ENCODE results near the gene PLCB1.

DNA sequence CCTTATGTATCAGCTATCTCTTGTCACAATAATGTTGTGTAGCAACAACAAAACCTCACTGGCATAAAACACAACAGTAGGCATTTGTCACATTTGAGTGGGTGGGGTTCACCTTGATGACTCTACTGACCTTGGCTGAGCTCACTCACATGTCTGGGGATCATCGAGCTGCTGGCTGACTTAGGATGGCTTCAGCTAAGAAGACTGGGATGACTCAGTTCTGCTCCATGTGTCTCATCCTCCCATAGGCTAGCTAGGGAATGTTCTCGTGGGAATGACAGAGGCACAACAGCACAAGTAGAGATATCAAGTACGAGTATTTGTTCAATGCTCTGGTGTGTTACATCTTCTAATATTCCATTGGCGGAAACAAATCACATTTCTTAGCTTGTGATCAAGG, 167.9 kb downstream of the PLCB1 start:
- TF ChIP-seq, protein P1, sequence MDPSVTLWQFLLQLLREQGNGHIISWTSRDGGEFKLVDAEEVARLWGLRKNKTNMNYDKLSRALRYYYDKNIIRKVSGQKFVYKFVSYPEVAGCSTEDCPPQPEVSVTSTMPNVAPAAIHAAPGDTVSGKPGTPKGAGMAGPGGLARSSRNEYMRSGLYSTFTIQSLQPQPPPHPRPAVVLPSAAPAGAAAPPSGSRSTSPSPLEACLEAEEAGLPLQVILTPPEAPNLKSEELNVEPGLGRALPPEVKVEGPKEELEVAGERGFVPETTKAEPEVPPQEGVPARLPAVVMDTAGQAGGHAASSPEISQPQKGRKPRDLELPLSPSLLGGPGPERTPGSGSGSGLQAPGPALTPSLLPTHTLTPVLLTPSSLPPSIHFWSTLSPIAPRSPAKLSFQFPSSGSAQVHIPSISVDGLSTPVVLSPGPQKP (IDR thresholded peaks at IDR 0.05; ENCODE audit: borderline replicate concordance, low read depth, low read length): no peak
- TF ChIP-seq, protein P2, sequence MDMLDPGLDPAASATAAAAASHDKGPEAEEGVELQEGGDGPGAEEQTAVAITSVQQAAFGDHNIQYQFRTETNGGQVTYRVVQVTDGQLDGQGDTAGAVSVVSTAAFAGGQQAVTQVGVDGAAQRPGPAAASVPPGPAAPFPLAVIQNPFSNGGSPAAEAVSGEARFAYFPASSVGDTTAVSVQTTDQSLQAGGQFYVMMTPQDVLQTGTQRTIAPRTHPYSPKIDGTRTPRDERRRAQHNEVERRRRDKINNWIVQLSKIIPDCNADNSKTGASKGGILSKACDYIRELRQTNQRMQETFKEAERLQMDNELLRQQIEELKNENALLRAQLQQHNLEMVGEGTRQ (IDR thresholded peaks at IDR 0.05; ENCODE audit: low read depth, low read length): no peak
- TF ChIP-seq, protein P3, sequence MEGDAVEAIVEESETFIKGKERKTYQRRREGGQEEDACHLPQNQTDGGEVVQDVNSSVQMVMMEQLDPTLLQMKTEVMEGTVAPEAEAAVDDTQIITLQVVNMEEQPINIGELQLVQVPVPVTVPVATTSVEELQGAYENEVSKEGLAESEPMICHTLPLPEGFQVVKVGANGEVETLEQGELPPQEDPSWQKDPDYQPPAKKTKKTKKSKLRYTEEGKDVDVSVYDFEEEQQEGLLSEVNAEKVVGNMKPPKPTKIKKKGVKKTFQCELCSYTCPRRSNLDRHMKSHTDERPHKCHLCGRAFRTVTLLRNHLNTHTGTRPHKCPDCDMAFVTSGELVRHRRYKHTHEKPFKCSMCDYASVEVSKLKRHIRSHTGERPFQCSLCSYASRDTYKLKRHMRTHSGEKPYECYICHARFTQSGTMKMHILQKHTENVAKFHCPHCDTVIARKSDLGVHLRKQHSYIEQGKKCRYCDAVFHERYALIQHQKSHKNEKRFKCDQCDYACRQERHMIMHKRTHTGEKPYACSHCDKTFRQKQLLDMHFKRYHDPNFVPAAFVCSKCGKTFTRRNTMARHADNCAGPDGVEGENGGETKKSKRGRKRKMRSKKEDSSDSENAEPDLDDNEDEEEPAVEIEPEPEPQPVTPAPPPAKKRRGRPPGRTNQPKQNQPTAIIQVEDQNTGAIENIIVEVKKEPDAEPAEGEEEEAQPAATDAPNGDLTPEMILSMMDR (conservative IDR thresholded peaks at IDR 0.05; ENCODE audit: low read depth, low read length): no peak
- no peak for TF ChIP-seq POLR2A (IDR thresholded peaks at IDR 0.05; ENCODE audit: low read depth, low read length)
- no peak for TF ChIP-seq RFX5 (IDR thresholded peaks at IDR 0.05; ENCODE audit: low read depth, low read length)
- TF ChIP-seq CEBPB (IDR thresholded peaks at IDR 0.05; ENCODE audit: low read depth, low read length): no peak
- TF ChIP-seq RAD21 (IDR thresholded peaks at IDR 0.05; ENCODE audit: low read length): no peak
- 0 out of 2 replicates have a peak, but pooled peaks have one; percentile 29 for TF ChIP-seq BHLHE40 (IDR thresholded peaks at IDR 0.05; ENCODE audit: low read depth, low read length)
